ENCODE data around the gene ALKBH3.

DNA sequence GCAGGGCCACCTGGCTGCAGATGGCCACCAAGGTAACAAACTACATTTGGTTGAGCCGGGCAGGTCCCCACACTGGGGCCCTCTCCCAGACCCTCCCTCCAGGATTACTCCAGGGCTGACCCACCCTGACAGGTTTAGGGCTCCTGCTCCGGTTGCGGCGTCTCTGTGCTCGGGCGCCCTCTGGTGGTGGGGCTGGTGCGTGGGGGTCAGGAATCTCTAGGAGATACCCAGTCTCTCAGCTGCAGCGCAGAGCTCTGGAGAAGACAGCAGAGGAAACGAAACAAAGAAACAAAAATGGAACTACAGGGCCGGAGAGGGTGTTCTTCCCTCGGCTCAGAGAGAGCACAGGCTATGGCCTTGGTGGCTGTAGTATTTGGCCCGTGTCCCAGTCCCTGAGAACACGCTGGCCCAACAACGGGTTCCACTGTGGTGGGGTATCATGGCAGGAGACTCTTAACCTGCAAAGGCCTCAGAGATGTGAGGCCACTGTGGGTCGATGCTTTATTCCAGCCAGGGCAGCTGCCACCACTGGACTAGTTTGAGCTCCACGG is 64.2 kb downstream of the ALKBH3 start:
- TF ChIP-seq POLR2AphosphoS5 (IDR thresholded peaks at IDR 0.05; ENCODE audit: borderline replicate concordance, low read depth, low read length): no peak
- TF ChIP-seq EZH2 (IDR thresholded peaks at IDR 0.05): no peak

Measured in SK-N-MC (cell line).